ENCODE data around the gene RNF175.

Gene RNF175
- 0.18 to 0.30 reads per million in 2 experiments for total RNA-seq

GRCh38 chr4:153759407-153760316 lies at the start of gene RNF175:
TSS of gene RNF175 (minus strand) at chr4:153760024. CDS start at chr4:153759862, 162 bp downstream.
- no peak for DNase-seq (ENCODE audit: low read depth)

DNA sequence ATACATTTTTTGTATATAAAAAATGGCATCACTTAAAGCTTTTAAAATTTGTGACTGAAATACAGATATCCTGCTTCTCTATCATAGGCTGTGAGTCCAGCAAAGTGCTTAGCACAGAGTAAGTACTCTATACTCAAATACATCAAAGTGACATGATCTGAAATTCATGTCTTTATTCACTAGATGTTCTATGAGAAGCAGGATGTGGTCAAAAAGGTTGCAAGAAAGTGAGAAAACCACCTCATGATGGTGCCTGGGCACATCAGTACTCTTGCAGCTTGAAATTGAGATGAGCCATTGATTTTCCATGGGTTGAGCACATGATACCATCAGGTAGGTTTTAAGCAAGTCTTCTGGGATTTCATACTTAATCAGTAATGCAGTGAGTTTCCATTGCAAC lies 49.5 kb upstream of the RNF175 start:
- DNase-seq (ENCODE audit: low read depth), result no peak

DNA sequence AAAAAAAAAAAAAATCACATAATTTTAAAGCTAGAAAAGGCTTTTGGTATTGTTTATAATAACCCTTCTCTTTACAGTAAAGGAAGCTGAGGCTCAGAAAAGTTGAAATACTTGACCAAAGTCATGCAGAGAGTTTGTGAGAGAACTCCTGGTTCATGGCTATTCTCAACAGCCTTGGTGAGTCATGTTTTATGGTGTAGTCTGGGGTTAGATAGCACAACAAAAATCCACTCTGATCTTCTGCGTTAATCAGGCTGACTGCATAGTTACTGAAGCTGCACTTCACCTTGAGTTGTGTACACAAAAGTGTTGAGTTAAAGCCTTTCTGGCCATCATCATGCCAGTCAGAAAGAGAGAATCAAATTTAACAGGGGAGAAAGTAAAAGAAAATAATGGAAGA lies 48.4 kb upstream of the RNF175 start:
- no peak for DNase-seq (ENCODE audit: low read depth)

GRCh38 chr4:153806073-153806472 lies 46.2 kb upstream of the RNF175 start:
- DNase-seq (ENCODE audit: low read depth), result no peak

GRCh38 chr4:153804722-153805121 lies 44.9 kb upstream of the RNF175 start:
- no peak for DNase-seq (ENCODE audit: low read depth)

DNA sequence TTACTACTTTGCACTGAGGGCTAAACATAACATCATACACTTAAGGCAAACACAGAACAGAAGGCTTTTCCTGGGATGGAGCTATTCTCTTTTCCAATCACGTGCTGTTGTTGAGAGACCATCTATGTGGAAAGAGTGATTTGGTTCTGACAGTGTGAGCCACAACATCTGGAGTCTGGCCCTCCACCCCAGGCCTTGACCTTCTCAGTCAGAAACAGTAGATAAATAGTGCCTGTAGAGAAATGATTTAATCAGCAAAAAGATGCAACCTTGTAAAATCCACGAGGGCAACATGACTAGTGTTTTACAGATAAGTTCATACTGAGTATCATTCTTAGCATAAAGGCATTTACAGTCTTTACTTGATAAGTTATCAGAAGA lies 39.9 kb upstream of the RNF175 start:
- DNase-seq (ENCODE audit: low read depth), result no peak

DNA sequence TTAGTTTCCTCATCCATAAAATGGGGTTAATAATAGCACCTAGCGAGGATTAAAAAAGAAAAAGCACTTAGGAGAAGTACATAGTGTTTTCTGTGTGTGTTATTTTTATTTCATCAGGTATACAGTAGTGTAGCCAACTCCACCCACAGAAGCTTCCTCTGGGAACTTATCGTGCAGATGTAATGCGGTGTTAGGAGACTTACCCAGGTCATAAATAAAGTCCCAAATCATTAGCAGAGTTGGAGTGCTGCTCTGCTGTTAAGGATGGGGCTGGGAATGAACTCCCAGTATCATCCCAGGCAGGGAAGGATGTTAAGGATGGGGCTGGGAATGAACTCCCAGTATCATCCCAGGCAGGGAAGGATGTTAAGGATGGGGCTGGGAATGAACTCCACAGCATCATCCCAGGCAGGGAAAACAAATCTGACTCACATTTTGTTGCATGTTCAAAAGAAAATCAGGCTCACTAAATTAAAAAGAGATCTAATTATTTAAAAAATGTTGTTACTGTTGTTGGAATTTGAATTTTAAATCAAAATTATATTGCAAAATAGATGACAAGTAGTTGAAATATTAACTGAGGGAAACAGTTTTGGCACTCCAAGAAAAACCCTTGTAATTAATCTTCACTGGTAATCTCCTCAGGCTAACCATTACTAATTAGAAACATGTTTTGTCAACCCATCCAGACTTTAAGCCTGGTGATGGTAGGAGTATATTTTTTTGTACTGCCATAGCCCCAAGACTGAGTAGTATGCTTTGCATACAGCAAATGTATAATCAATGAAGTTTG lies 39.3 kb upstream of the RNF175 start:
- DNase-seq (ENCODE audit: low read depth), result no peak

GRCh38 chr4:153798420-153798819 lies 38.6 kb upstream of the RNF175 start:
- no peak for DNase-seq (ENCODE audit: low read depth)

- no peak for DNase-seq (ENCODE audit: low read depth)
These were observed 34.2 kb upstream of the RNF175 start for GRCh38 chr4:153794006-153794405.

DNA sequence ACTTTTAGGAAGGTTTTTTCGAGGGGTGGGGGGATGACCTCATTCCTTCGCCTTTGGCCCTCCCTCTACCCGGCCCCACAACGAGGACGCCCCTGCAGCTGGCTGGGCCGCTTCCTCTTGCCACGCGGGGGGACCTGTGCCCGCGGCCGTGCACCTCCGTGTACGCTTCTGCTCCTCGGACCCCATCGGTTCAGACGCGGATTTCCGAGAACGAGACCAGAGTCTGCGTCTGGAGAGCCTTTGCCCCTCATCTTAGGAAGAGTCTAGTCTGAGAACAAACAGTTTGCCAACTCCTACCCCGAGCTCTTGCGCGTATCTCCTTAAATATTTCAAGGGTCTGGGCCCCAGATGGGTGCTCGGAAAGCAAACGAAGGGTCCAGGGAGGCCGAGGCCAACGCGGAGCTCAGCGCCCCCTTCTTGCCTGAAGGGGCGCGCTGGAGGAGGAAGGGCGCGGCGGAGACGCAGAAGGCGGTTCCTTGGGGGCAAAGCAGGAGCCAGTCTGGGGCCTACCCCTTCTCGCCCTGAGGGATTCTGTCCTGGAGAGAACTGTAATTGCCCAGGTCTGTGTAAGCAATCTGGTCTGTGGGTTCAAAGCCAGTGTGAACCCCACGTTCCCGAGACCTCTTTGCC lies 32.9 kb upstream of the RNF175 start:
- no peak for DNase-seq (ENCODE audit: low read depth)

- no peak for DNase-seq (ENCODE audit: low read depth)
These were observed 32.2 kb upstream of the RNF175 start for GRCh38 chr4:153791746-153792617.

DNA sequence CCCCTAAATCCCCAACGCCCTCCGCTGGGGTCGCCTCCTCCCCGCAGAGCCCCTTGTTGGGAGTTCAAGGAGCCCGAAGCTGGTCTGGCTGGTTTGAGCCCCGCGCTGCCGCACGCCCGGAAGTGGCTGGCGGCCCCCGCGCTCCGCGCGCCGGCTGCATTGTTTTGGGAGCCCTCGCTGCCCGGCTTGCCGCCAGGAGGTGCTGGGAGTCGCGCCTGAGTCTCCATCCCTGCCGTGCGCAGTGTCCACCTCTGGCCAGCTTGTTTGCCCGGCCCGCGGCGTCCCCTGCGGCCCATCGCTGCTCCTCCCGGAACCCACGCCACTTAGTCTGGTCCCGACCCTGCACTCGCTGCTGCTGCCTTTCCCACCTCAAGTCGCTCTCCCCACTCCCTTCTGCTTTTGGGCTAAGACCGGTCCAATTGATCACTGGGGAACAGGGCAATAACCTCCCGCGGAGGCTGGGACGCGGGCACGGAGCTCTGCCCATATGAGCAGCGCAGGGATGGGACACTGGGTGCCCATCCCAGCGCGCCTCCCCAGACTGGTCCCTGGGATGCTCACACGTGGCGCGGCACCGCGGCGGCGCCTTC lies 31.2 kb upstream of the RNF175 start:
- DNase-seq (ENCODE audit: low read depth), result no peak

DNA sequence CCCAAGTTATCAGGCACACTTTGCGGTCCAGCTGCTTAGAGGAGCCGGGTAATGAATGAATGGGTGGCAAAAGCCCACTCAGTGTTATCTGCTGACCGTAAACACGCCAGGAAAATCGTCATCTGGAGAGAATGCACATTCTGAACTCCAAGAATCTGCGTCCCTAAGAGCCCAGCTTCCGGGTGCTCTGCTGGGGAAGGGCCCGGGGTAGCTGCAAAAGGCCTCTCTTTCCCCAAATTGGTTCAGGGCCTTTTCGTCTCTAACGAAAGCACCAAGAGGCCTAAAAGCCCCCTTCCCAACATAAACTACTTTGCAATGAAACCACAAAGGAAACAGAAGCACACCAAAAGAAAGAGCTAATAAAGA lies 30.7 kb upstream of the RNF175 start:
- DNase-seq (ENCODE audit: low read depth), result no peak

DNA sequence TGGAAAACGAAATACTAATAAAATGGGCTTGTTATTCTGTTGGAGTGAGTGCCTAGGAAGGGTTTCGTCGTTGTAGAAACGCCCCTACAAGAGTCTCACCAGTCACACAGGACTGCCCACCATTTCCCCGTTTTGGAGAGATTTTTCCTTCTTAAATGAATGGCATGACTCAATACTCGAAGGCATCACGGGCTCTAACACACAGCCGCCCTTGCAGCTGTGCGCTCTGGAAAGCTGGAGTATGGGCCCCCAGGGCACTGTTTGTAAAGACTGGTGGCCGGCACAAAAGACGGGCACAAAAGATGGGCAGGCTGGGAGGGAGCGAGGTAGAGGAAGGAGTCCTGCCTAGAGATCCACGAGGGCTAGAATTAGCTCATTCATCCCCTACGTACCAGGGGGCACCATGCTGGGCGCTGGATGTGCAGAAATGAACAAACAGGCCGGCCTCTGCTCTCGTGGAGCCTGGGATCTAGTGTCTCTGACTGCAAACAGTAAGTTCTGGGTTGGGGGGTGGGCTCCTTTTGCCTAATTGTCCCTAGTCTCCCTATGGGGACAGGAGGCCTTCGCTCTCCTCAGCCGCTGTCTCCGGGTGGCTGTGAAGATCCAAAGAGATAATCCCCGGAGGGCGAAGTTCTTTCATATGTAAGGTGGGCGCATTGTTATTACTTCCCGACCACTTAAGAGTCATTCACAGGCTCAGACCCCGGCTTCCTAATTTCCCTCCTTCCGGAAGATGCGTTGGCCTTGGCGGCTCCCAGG lies 30.1 kb upstream of the RNF175 start:
- no peak for DNase-seq (ENCODE audit: low read depth)

GRCh38 chr4:153788413-153789276 lies 28.8 kb upstream of the RNF175 start, which contains the start of gene SFRP2:
TSS of gene SFRP2 (minus strand) at chr4:153789083. CDS start at chr4:153788835, 248 bp downstream.
- no peak for DNase-seq (ENCODE audit: low read depth)

- no peak for DNase-seq (ENCODE audit: low read depth)
These were observed 28.2 kb upstream of the RNF175 start for GRCh38 chr4:153788051-153788412.

DNA sequence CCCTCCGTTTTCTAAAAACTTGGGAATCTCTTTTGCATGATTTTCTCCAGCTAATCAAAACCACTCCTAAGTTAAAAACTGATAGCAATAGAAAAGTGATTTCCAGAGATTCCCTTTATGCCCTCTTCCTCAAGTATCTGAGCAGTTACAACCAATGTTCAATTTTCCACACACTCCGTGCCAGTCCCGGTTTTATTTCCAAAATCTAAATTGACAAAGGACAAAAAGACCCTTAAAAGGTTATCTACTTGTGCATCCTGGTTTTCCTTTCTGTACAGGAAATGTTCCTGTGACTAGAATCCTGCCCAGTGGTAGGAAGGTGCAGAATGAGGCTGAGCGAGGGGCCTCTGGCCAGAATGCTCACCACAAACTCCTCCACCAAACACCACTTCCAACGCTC lies 27.8 kb upstream of the RNF175 start:
- DNase-seq (ENCODE audit: low read depth), result no peak

DNA sequence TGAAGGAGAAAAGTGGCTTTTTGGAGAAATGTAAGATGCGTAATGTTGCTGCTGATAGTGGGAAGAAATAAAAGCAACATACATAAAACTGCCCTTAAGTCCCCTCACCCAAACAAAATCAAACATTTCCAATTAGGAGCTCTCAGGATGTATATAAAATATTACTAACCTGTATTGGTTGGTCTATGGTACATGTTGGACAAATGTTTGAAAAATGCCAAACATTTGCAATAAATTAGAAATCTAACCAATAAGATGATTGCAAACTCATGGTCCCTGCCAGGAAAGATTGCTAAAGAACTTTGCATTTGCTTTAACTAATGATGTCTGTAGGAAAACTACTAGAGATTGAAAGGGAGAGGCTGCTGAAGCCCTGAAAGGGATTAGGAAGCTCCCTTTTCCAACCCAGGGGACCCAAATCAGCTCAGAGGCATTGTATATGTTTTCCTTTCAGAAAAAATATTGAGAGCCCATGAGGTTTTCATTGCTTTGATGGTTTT lies 27.3 kb upstream of the RNF175 start:
- DNase-seq (ENCODE audit: low read depth), result no peak

All from T follicular helper cell (primary cell).